Measurements from ENCODE around the gene LAMA4. TPM values are rescaled to one million over a fixed set of nuclear protein-coding genes. Genes with fewer than 3 reads are reported as not detected.

Gene LAMA4
- polyA plus RNA-seq, 2 of the 4 experiments (the other 2 are of a cell fraction), result 1.0 to 3.1 TPM

- TF ChIP-seq USF2 (IDR thresholded peaks at IDR 0.05) (no peak), KDM1A (IDR thresholded peaks at IDR 0.05; ENCODE audit: low read depth) (no peak), RNF2 (IDR thresholded peaks at IDR 0.05; ENCODE audit: borderline replicate concordance, low read depth) (no peak), NPAS2 (CRISPR knock-in tag; IDR thresholded peaks at IDR 0.05; ENCODE audit: borderline replicate concordance) (no peak), RCOR1 (IDR thresholded peaks at IDR 0.05; ENCODE audit: low read depth, low read length) (no peak), CEBPB (IDR thresholded peaks at IDR 0.05) (no peak), TFCP2L1 (CRISPR knock-in tag; IDR thresholded peaks at IDR 0.05) (no peak), CBX8 (IDR thresholded peaks at IDR 0.05) (no peak)
These were observed 46.5 kb upstream of the LAMA4 start (continued) for GRCh38 chr6:112300896-112301295.

GRCh38 chr6:112298816-112299281 is 44.5 kb upstream of the LAMA4 start:
- FAIRE-seq, result no peak
- Histone ChIP-seq H3K4me3 (no peak overlapping the region), H3K27ac (peak overlapping the region; percentile 76 to 85), H3K4me2 (peak overlapping the region; percentile 75), H3K9me3 (no peaks in the 10 kb centered on the region), H3K4me1 (peaks cover 23% of the 10 kb centered on the region)
- TF ChIP-seq TP53 (CRISPR knock-in tag; IDR thresholded peaks at IDR 0.05) (no peak), HOXB5 (CRISPR knock-in tag; IDR thresholded peaks at IDR 0.05) (no peak), POLR2AphosphoS2 (conservative IDR thresholded peaks at IDR 0.05; ENCODE audit: low read length) (no peak), FOXS1 (CRISPR knock-in tag; IDR thresholded peaks at IDR 0.05) (no peak), NR3C1 (IDR thresholded peaks at IDR 0.05) (no peak), EHF (CRISPR knock-in tag; IDR thresholded peaks at IDR 0.05) (no peak), KDM5A (IDR thresholded peaks at IDR 0.05) (no peak), PBX3 (IDR thresholded peaks at IDR 0.05) (no peak), RAD21 (conservative IDR thresholded peaks at IDR 0.05 in 1 of 2, IDR thresholded peaks at IDR 0.05 in 1 of 2) (no peak), FOSB (CRISPR knock-in tag; IDR thresholded peaks at IDR 0.05) (no peak), POLR2A (IDR thresholded peaks at IDR 0.05; ENCODE audit: low read length) (no peak), HDAC2 (IDR thresholded peaks at IDR 0.05) (no peak)
- peak; percentile 15 to 43 for DNase-seq (ENCODE audit: low read depth in 1 of 2, low spot score in 1 of 2)
- WGBS (ENCODE audit: missing lambda C conversion rate), result 42% methylated on average over 1 of the region's 1 CpG
- ChIA-PET CTCF (interaction anchor here (1.4 to 3.1 kb wide), 3 partner anchors 13 to 119 kb away, joined by 3 to 8 read pairs (median 5); no protein-coding TSS in a partner anchor), POLR2A (interaction anchor here (0.6 to 1.1 kb wide), 3 partner anchors 82 to 96 kb away, joined by 3 read pairs; no protein-coding TSS in a partner anchor)
- peak; percentile 76 to 84 for ATAC-seq

GRCh38 chr6:112298021-112298745 is 43.8 kb upstream of the LAMA4 start:
- no peaks in the 10 kb centered on the region for H3K9me3 ChIP-seq
- TF ChIP-seq FOSL2 (IDR thresholded peaks at IDR 0.05), result no peak
- TF ChIP-seq FOSL2 (CRISPR knock-in tag; IDR thresholded peaks at IDR 0.05), result peak; percentile 34; the same call in 1 of the 2 replicates
- no peak for TF ChIP-seq RAD21 (conservative IDR thresholded peaks at IDR 0.05 in 1 of 2, IDR thresholded peaks at IDR 0.05 in 1 of 2)
- ChIA-PET POLR2A (interaction anchor here (1.0 to 1.1 kb wide), 2 partner anchors 82 to 95 kb away, joined by 3 read pairs; no protein-coding TSS in a partner anchor), CTCF (interaction anchor here (1.3 to 3.1 kb wide), 4 partner anchors 13 to 118 kb away, joined by 3 to 8 read pairs (median 4); no protein-coding TSS in a partner anchor)
- peak overlapping the region; percentile 75 for H3K4me2 ChIP-seq
- H3K4me1 ChIP-seq, result peaks cover 23% of the 10 kb centered on the region
- 59% methylated on average over 7 of the region's 7 CpGs for WGBS (ENCODE audit: missing lambda C conversion rate)
- 0 out of 3 replicates have a peak overlapping the region, but pooled peaks have one; percentile 22 for H3K4me3 ChIP-seq
- ATAC-seq (peak; percentile 66 to 76), FAIRE-seq (no peak), DNase-seq (ENCODE audit: low read depth in 1 of 2, low spot score in 1 of 2) (peak; percentile 15 to 45)
- H3K27ac ChIP-seq, result peak overlapping the region; percentile 76 to 85

All from A549 (cell line).